Activated naive CD8-positive, alpha-beta T cell treated with anti-CD3 and anti-CD28 coated beads, Interleukin-2, amount 50 U/mL, for 16 hours (primary cell): Measurements from ENCODE around the gene TLR1.
"Not testable (repeated sequence)": the region's sequence is repeated elsewhere in the genome, so short reads cannot be mapped to it uniquely, and the experiment has no call there.

Source experiments
- DNase-seq: peaks from one replicate; pipeline ENCODE4 v3.0.0-alpha.2; 2020; ENCODE audit warnings: low read depth, low spot score

TLR1 gene

DNA sequence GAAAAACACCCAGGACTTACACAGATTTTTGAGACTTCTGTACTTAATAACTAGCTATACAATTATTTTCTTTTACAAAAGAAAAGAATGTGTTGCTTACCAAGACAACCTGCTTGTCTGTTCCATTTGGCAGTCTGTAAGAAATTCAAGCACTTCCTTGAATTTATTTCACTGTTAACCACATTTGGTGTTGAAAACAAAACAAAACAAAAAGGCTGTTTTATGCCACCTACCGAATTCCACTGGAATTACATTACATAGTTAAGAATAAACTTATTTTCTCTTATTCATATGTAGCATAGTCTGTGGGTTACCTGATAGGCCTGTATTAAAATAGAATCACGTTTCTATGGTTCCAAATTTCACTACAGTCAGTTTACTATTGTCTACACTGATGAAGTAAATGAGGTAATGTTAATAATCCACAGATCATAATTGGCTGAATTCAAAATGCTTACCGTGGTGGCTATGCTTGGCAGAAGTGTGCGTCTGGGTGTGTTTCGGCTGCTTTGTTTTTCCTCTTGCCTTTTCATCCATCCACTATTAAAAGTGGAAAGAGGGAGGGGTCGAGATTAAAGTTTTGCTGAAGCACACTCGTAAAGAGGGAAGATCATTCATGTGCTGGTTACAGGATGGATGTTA is at the start of gene TLR1:
TLR1 (minus strand) TSS at position 138 of the 642 bp plus-strand sequence. CDS start 5,960 bp downstream, outside the sequence.
- DNase-seq = no peak

DNA sequence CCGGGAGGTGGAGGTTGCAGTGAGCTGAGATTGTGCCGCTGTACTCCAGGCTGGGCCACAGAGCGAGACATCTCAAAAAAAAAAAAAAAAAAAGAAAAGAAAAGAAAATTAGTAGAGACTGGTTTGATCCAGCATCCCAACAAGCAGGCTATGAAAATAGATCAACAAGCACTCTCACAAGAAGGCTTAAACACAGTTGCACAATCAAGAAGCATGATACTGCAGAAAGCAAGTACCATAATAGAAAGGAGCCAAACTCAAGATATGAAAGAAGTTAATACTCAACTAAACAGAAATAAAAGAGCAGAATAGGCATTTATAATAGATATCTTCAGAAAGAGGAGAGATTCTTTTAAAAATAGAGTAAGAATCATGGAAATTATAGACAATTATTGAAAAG is 41.4 kb upstream of the TLR1 start:
- DNase-seq = no peak

DNA sequence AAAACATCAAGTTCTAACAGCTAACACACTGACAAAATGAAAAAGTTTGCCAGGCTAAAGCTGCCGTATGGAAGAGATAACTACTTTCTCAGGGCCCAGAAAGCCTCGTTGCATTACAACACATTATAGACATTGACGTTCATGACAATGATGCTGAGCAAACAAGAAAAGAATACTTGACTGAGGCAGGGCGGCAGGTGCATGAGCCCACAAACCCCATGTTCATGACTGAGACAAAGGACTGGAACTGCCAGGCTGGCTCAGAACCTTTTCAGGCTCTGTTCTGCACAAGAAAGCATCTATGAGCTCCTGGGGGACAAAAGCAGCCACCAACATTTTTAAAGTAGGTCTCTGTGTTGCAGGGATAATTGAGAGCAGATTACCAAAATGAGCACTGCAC is 38.4 kb upstream of the TLR1 start:
- DNase-seq = no peak

DNA sequence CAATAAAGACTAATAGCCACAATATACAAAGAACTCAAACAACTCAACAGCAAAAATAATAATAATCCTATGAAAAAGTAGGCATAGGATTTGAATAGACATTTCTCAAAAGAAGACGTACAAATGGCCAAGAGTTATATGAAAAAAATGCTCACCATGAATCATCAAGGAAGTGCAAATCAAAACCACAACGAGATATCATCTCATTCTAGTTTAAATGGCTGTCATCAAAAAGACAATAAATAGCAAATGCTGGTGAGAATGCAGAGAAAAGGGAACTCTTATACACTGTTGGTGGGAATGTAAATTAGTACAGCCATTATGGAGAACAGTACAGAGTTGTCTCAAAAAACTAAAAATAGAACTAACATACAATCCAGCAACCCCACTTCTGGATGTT is 33.3 kb upstream of the TLR1 start:
- no peak for DNase-seq

DNA sequence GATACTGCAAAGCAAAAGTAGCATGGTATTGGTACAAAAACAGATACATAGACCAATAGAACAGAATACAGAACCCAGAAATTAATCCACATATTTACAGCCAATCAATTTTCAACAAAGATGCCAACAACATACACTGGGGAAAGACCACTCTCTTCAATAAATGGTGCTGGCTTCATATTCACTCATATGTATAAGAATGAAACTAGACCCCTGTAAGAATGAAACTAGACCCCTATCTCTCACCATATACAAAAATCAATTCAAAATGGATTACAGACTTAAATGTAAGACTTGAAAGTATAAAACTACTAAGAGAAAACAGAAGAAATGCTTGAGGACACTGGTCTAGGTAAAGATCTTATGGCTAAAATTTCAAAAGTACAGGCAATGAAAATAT is 32.7 kb upstream of the TLR1 start:
- no peak for DNase-seq

GRCh38 chr4:38834570-38834969 is 30.0 kb upstream of the TLR1 start:
- no peak for DNase-seq

DNA sequence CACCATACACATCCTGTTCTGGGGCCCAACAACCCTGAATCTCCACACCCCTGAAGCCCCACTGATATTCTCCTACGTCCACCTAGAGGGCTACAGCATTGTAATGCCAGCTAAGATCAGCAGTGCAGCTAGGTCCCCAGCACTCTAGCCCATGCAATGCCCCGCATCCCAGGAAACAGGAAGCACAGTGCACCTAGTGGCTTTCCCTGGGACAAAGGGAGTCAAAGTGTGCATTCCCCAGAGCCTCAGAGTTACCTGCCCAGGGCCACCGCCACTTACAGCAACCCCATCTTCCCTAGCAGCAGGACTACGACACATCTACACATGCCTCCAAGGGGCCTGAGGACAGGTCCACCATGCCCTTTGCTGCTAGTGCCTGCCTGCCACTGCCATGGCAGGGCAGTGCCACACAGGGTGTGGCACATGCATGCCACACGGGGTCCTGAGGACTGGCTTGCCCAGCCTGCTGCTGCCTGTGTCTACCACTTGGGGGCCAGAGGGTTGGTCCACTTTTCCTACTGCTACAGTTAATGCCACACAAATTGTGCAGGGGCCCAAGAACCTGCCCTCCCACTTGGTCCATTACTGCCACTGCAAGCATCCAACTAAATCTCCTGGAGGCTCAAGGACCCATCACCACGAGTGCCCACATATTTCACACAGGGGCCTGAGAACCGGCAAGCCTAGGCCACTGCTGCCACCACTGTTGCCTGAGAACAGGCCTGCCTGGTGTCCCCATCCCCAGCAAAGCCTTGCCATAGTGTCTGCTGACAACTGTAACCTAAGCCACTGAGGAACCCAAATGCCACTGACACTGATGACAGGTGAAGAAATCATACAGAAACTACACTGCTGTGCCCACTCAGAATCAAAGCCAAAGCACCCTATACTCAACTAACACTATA is 28.3 kb upstream of the TLR1 start:
- DNase-seq = no peak

GRCh38 chr4:38832206-38832605 is 27.6 kb upstream of the TLR1 start:
- no peak for DNase-seq

DNA sequence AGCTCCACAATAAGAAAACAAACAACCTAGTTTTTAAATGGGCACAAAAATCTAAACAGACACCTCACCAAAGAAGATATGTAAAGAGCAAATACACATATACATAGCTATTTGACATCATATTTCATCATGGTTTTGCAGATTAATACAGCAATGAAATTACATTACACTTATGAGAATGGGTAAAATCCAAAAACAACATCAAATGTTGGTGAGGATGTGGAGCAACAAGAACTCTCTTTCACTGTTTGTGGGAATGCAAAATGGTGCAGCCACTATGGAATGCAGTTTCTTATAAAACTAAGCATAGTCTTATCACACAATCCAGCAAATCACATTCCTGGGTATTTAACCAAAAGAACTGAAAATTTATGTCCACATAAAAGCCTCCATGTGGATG is 27.1 kb upstream of the TLR1 start:
- DNase-seq = no peak

DNA sequence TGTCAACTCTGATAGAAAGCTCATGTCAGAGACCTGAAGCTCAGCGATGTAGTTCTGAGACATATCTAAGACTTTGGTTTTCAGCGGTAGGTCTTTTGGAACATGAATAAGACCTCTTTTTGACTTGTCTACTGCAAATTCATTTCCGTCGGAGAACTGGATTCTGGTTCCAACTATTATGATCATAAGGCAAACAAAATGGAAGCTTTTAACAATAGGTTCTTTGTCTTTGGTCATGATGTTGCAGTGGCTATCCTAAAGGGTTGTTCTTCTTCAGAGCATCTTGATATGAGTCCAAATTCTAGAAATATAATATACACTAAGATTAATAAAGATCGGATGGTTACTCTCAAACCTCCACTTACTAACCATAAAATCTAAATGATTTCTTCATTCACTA is 24.6 kb upstream of the TLR1 start:
- no peak for DNase-seq

- no peak for DNase-seq
Observed at GRCh38 chr4:38823766-38824165, 19.2 kb upstream of the TLR1 start.

DNA sequence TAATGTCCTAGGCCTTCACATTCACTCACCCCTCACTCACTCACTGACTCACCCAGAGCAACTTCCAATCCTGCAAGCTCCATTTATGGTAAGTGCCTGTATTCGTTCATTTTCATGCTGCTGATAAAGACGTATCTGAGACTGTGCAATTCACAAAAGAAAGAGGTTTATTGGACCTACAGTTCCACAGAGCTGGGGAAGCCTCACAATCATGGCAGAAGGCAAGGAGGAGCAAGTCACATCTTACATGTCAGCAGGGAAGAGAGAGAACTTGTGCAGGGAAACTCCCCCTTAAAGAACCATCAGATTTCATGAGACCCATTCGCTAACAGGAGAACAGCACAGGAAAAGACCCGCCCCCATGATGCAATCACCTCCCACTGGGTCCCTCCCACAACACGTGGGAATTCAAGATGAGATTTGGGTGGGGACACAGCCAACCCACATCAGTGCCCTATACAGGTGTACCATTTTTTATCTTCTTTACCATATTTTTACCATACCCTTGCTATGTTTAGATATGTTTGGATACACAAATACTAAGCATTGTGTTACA is 18.2 kb upstream of the TLR1 start:
- no peak for DNase-seq

- DNase-seq = no peak
Observed at GRCh38 chr4:38821739-38822138, 17.1 kb upstream of the TLR1 start.

DNA sequence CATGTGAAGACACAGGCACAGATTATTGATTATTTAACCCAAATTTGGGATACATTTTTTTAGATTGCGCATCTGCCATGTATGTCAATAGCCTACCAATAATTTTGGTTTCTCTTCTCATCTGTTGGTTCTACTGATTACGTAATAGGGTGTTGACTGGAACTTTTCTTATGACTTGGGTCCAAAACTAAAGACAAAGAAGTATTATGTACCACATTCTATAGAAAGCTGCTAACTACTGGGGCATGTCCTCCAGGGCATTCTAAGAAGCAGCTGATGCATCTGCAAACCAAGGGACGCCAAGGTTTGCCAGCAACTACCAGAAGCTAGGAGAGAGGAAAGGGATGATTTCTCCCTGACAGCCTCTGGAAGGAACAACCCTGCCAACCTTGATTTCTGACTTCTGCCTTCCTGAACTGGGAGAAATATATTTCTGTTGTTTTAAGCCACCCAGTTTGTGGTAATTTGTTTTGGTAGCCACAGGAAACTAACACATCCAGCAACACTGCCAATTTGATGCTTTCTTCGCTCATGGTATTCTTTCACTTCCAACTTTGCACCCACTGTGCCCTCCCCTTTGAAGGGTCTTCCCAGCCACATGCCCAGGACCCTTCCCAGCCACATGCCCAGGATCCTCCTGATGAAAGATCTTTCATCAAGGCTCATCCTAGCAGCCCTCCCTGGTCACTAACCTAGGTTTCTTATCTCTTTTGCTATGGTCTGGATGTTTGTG is 15.9 kb upstream of the TLR1 start:
- DNase-seq = no peak

GRCh38 chr4:38819569-38819968 is 15.0 kb upstream of the TLR1 start:
- DNase-seq = no peak

- DNase-seq = no peak
Observed at GRCh38 chr4:38818441-38818976, 13.9 kb upstream of the TLR1 start.

GRCh38 chr4:38815885-38816782 is 11.5 kb upstream of the TLR1 start:
- no peak for DNase-seq

DNA sequence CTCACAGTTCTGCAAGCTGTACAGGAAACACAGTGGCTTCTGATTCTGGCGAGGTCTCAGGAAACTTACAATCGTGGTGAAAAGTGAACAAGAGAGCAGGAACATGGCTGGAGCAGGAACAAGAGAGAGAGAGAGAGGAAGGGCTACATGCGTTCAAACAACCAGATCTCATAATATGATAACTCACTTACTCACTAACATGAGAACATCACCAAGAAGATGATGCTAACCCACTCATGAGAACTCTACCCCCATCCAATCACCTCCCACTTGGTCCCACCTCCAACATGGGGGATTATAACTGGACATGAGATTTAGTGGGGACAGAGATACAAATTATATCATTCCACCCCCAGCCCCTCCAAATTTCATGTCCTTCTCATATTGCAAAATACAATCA is 9.8 kb upstream of the TLR1 start:
- DNase-seq = no peak

GRCh38 chr4:38811297-38811696 is 6.7 kb upstream of the TLR1 start:
- no peak for DNase-seq

DNA sequence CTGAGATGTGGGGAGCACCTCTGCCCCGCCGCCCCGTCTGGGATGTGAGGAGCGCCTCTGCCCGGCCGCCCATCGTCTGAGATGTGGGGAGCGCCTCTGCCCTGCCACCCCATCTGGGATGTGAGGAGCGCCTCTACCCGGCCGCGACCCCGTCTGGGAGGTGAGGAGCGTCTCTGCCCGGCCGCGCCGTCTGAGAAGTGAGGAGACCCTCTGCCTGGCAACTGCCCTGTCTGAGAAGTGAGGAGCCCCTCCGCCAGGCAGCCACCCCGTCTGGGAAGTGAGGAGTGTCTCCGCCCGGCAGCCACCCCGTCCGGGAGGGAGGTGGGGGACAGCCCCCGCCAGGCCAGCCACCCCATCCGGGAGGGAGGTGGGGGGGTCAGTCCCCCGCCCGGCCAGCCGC is 2.9 kb upstream of the TLR1 start:
- DNase-seq = not testable (repeated sequence)

DNA sequence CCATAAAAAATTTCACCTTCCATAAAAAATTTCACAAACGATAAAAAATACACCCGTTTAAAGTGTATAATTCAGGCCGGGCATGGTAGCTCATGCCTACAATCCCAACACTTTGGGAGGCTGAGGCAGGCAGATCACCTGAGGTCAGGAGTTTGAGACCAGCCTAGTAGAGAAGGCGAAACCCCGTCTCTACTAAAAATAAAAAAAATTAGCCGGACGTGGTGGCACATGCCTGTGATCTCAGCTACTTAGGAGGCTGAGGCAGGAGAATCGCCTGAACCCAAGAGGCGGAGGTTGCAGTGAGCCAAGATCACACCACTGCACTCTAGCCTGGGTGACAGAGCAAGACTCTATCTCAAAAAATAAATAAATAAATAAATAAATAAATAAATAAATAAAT is 1.7 kb upstream of the TLR1 start:
- DNase-seq = not testable (repeated sequence)
